SU-DHL-6 (cell line): ENCODE results near the gene HSP90AB1.

Experiments used
- EZH2phosphoT487 ChIP-seq: fragments of 200-600 bp; sonication (generic), shearing (Covaris generic); conservative IDR thresholded peaks from 2 replicates; pipeline ENCODE4 v1.6.1; 2018; ENCODE audit warnings: mild to moderate bottlenecking, antibody characterized with exemption, low read length, moderate library complexity, mixed read lengths
- TF ChIP-seq, protein P1 (sequence below): fragments of 200-600 bp; sonication (generic); IDR thresholded peaks from one replicate; pipeline ENCODE4 v1.5.1; 2017; ENCODE audit warnings: antibody characterized with exemption, mild to moderate bottlenecking, low read length, moderate library complexity; ENCODE audit not compliant: insufficient read depth, poor library complexity, severe bottlenecking

DNA sequence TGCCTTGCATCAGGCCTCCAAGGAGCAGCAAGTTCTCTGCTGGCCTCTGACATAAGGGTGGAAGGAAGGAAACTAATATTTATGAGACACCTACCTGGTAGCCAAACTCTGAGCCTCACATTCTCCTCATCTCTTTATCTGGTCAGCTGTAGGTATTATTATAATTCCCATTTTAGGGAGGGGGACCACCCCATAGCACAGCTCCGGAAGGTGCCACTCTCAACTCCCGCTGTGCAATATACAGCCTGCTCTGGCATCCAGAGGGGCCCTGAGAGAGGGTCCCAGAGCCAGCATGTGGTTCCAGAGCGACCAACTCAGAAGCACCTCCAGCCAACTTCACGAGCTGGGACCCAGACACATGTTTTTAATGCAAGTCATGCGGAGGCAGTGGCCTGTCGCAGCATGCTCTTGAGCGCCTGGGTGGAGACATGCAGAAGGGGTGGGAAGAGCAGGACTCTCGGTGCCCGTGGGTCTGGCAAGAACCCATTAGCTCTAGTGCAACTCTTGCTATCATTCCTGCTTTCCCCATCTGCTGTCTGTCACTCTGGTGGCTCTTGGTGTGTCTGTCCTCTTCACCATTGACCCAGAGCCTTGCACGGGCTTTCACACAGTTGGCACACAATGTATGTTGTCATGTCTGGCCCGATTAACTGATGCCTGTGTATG, 45.1 kb upstream of the HSP90AB1 start:
- TF ChIP-seq, protein P1, sequence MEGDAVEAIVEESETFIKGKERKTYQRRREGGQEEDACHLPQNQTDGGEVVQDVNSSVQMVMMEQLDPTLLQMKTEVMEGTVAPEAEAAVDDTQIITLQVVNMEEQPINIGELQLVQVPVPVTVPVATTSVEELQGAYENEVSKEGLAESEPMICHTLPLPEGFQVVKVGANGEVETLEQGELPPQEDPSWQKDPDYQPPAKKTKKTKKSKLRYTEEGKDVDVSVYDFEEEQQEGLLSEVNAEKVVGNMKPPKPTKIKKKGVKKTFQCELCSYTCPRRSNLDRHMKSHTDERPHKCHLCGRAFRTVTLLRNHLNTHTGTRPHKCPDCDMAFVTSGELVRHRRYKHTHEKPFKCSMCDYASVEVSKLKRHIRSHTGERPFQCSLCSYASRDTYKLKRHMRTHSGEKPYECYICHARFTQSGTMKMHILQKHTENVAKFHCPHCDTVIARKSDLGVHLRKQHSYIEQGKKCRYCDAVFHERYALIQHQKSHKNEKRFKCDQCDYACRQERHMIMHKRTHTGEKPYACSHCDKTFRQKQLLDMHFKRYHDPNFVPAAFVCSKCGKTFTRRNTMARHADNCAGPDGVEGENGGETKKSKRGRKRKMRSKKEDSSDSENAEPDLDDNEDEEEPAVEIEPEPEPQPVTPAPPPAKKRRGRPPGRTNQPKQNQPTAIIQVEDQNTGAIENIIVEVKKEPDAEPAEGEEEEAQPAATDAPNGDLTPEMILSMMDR = no peak
- no peak for TF ChIP-seq EZH2phosphoT487
